DMS79 treated with DMSO at 0.1 percent for 48 hours (cell line): ENCODE data around the gene CACHD1.
A peak's percentile ranks its signal among the peaks of the same experiment; 100 is the strongest.
"Not testable (repeated sequence)": the region's sequence is repeated elsewhere in the genome, so short reads cannot be mapped to it uniquely, and the experiment has no call there.

Experiments
- DNase-seq: peaks from one replicate; lab custom pipeline; 2025; lab: John Stamatoyannopoulos, UW

Gene CACHD1

DNA sequence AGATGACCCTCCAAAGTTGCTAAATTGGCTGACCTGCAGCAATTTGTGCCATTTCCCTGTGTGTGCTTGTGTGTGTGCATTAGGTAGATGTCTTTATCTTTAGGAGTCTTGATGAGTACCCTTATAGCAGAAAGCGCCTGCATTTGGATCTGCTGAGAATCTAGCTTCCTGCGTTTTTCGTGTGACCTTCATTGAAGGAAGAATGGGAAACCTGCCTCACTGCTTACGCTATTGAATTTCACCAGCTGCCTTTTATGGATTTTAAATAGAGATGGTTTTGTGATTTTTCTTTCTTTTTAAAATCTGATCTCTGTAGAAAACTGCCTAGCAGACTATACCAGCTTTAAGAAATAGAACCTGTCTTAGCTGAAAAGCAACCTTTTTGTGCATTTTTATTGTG, 124.5 kb downstream of the CACHD1 start:
- no peak for DNase-seq

GRCh38 chr1:64595871-64596515, 126.1 kb downstream of the CACHD1 start:
- DNase-seq = no peak

GRCh38 chr1:64597113-64597512, 127.2 kb downstream of the CACHD1 start:
- DNase-seq = no peak

- DNase-seq = no peak
Observed at GRCh38 chr1:64598100-64598571, 128.2 kb downstream of the CACHD1 start.

DNA sequence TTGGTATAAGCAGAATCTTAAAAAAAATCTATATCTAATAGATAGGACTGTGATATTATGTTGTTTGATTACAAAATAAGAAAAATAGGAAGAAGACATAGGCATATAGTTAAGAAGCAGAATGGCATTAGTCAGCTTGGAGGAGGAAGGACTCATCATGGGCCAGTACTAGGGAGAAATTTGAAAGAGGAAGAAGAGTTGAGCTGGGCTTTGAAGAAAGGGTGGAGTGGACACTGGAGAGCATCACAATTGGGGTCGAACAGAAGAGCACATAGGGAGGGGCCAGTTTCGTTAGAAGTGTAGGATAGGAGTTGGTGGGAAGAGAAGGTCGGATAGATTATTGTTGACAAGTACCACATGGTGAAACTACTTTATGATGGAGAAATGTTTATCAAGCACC, 129.3 kb downstream of the CACHD1 start:
- DNase-seq = no peak

GRCh38 chr1:64601207-64601606, 131.3 kb downstream of the CACHD1 start:
- no peak for DNase-seq

GRCh38 chr1:64608005-64608650, 138.2 kb downstream of the CACHD1 start:
- DNase-seq = no peak

- DNase-seq = no peak
Observed at GRCh38 chr1:64608651-64609048, 138.7 kb downstream of the CACHD1 start.

- not testable (repeated sequence) for DNase-seq
Observed at GRCh38 chr1:64610950-64611349, 141.0 kb downstream of the CACHD1 start.

- no peak for DNase-seq
Observed at GRCh38 chr1:64616039-64616438, 146.1 kb downstream of the CACHD1 start.

GRCh38 chr1:64623750-64624191, 153.8 kb downstream of the CACHD1 start:
- DNase-seq = peak; percentile 1

DNA sequence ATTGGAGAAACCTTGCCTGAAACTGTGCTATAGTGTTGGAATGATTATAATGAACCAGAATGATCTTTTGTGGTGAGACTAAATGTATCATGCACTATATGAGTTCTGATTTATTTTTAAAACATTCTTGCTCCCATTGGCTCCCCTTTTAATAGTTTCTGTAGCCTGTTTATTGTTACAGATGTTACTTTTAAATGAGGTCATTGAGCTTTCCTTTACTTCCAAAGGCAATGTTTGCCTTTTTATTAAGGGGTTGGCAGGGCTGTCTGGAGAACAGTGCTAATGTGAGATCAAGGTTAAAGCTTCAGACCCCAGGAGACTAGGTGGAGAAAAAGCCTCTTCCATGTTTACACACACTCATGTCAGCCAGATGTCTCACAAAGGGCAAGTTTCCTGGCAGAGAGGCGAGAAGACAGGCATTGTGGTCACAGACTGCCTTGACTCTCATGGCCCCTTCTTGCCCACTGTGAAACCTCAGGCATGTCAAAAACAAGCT, 154.3 kb downstream of the CACHD1 start:
- no peak for DNase-seq

- DNase-seq = no peak
Observed at GRCh38 chr1:64624808-64625207, 154.9 kb downstream of the CACHD1 start.

DNA sequence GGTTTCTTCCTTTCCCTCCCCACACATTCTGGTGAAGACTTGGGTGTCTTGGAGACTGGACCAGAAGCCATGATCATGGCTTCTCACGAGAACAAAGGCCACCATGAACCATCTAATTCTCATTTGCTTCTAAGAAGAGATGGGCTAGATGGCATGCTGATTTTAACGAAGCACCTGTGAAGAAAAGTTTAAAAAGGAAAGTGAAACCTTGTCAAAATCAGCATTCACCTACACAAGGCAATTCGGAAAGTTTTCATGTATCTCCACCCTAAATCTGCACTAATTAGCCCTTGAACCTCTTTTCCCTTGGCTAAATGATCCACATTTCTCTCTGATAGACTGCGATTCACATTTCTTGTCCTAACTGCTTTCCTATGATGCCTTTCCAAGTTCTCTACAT, 160.7 kb downstream of the CACHD1 start:
- no peak for DNase-seq

DNA sequence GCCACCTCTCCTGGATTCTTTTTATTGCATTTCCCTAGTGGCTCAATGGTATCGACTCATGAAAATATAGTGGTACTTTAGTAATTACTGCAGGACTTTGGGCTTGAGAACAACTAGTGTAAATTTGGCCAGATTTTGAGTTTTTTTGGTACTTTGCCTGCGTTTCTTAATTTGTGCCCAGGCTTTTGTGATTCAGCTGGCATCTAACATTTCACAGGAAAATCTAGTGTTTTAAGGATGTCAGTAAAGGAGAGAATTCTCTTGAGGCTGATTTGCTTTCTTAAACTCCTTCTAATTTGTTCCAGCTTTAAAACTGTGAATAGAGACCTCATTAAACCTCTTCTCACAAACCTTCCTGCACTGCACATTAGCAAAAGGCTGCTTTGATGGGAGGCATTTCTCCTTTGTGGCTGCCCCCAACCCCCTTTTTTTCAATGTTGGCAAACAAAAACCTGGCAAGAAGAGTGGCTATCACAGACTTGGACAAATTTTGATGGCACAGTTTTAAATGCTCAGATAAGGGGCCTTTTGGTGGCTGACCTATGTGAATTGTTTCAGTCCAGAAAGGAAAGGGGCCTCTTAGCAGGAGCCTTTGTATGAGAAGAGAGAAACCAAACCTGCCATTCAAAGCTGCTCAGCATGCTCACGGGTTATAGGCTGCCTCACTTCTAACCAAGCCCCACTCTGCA, 161.6 kb downstream of the CACHD1 start:
- no peak for DNase-seq

- DNase-seq = no peak
Observed at GRCh38 chr1:64632936-64633335, 163.0 kb downstream of the CACHD1 start.

GRCh38 chr1:64645735-64646134, 175.8 kb downstream of the CACHD1 start:
- no peak for DNase-seq

DNA sequence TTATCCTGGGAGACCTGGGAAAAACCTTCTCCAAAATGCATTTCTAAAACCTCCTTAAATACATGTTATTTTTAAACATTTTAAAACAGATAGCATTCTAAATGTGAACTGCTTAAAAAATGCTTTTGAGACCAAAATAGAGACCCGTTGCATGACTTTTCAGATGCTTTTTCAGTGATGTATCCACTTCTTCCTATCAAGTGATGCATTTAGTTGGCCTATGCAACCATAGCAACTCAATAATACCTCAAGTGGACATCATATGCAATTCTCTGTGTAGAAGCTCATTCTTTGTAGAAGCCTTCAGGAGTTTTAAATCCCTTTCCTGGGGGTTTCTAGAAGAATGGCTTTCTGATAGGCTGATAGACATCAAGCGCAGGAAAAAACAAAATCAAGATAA, 180.5 kb downstream of the CACHD1 start:
- no peak for DNase-seq

GRCh38 chr1:64651841-64652240, 181.9 kb downstream of the CACHD1 start:
- no peak for DNase-seq

- no peak for DNase-seq
Observed at GRCh38 chr1:64653466-64653865, 183.5 kb downstream of the CACHD1 start.

- DNase-seq = no peak
Observed at GRCh38 chr1:64654519-64655341, 184.8 kb downstream of the CACHD1 start.

DNA sequence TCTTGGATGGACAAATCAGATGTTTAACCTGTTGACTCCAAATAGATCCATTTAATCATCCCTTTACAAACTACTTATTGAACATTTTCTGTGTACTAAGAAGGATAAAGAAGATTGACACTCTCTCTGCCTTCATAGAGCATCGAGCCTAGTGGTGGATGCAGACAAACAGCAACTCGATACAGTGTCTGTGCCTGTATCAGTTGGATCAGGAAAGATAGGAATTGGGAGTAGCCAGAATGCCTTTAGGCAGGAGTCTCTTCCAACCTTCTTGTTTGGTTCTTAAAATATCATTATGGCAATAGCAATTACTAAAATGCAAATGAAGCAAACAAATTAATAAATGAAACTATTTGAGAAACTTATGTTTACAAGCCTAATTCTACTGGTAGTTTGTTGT, 185.9 kb downstream of the CACHD1 start:
- DNase-seq = no peak
